SK-N-SH (cell line): ENCODE results near the gene PHACTR3. TPM values are rescaled to one million over a fixed set of nuclear protein-coding genes. Genes with fewer than 3 reads are reported as not detected.

Experiments
- CTCF ChIA-PET: fragments of 300-600, 350-600 bp; formaldehyde crosslinking; extraction: SDS; loops from one replicate; lab custom pipeline; 2021; lab: Yijun Ruan, JAX
- POLR2A ChIA-PET: fragments of 350-600 bp; sonication (Branson Sonifier 250); formaldehyde crosslinking; extraction: SDS; loops from one replicate; lab custom pipeline; 2020; ENCODE audit warnings: antibody characterized with exemption, inconsistent platforms; lab: Yijun Ruan, JAX
- DNase-seq: peaks from one replicate; pipeline ENCODE4 v3.0.0; 2012
- H2AFZ ChIP-seq: fragments of 200-600 bp; sonication (generic); 2 replicates; pipeline ENCODE4 v1.8.1; 2016; ENCODE audit warnings: antibody characterized with exemption, mild to moderate bottlenecking, low read depth
- H3F3A ChIP-seq: fragments of 200-600 bp; sonication (generic); replicated peaks from 2 replicates; pipeline ENCODE3; 2016; ENCODE audit warnings: antibody characterized with exemption, mild to moderate bottlenecking; ENCODE audit not compliant: insufficient read depth
- H3K27ac ChIP-seq, 2 experiments: fragments of 200-500 bp in 1 of 2; fragments of 200-600 bp in 1 of 2; sonication (Bioruptor generic) in 1 of 2; sonication (generic), shearing (Covaris generic) in 1 of 2; 2 replicates each; pipeline versions ENCODE4 v1.5.1 to v1.6.1; 2014 to 2016; ENCODE audit warnings: low read depth in 2 of 2, inconsistent platforms in 1 of 2, low read length in 1 of 2, mild to moderate bottlenecking in 1 of 2, mixed read lengths in 1 of 2
- H3K27me3 ChIP-seq: fragments of 200-600 bp; sonication (generic), shearing (Covaris generic); 2 replicates; pipeline ENCODE4 v1.6.1; 2016; ENCODE audit warnings: mixed run types; ENCODE audit not compliant: insufficient read depth
- H3K36me3 ChIP-seq, 2 experiments: fragments of 200-500 bp in 1 of 2; fragments of 200-600 bp in 1 of 2; sonication (Bioruptor generic) in 1 of 2; sonication (generic) in 1 of 2; replicated peaks in 1 of 2; 2 replicates each; pipeline versions ENCODE3 to v1.5.1; 2014 to 2016; ENCODE audit warnings: low read length in 1 of 2, mild to moderate bottlenecking in 1 of 2; ENCODE audit not compliant: insufficient read depth in 2 of 2, control insufficient read depth in 1 of 2
- H3K4me1 ChIP-seq, 2 experiments: fragments of 200-500 bp in 1 of 2; fragments of 200-600 bp in 1 of 2; sonication (Bioruptor generic) in 1 of 2; sonication (generic), shearing (Covaris generic) in 1 of 2; 2 replicates each; pipeline versions ENCODE4 v1.5.1 to v1.6.1; 2014 to 2016; ENCODE audit warnings: low read depth in 1 of 2, low read length in 1 of 2, mixed run types in 1 of 2; ENCODE audit not compliant: insufficient read depth in 2 of 2, control insufficient read depth in 1 of 2
- H3K4me2 ChIP-seq: fragments of 200-600 bp; sonication (generic), shearing (Covaris generic); 2 replicates; pipeline ENCODE4 v1.6.1; 2017; ENCODE audit warnings: mixed run types
- H3K4me3 ChIP-seq, 2 experiments: fragments of 200-500 bp in 1 of 2; fragments of 200-600 bp in 1 of 2; sonication (Bioruptor generic) in 1 of 2; sonication (generic), shearing (Covaris generic) in 1 of 2; 2 replicates each; pipeline versions ENCODE4 v1.5.1 to v1.8.1; 2014 to 2016; ENCODE audit warnings: low read depth in 2 of 2, inconsistent platforms in 1 of 2, low read length in 1 of 2, mild to moderate bottlenecking in 1 of 2, mixed read lengths in 1 of 2, moderate library complexity in 1 of 2
- H3K79me2 ChIP-seq: fragments of 200-600 bp; sonication (generic); 2 replicates; pipeline ENCODE4 v1.8.1; 2017; ENCODE audit warnings: mild to moderate bottlenecking; ENCODE audit not compliant: insufficient read depth
- H3K9ac ChIP-seq: fragments of 200-600 bp; sonication (generic); 2 replicates; pipeline ENCODE4 v1.6.1; 2017; ENCODE audit warnings: mixed run types
- H3K9me2 ChIP-seq: fragments of 200-600 bp; sonication (generic); 2 replicates; pipeline ENCODE4 v1.6.1; 2017; ENCODE audit warnings: mixed run types
- H3K9me3 ChIP-seq: fragments of 200-600 bp; sonication (generic); 2 replicates; pipeline ENCODE4 v1.6.1; 2017; ENCODE audit warnings: mixed run types, mild to moderate bottlenecking, moderate library complexity
- H4K20me1 ChIP-seq: fragments of 200-600 bp; sonication (generic); 2 replicates; pipeline ENCODE4 v1.6.1; 2017; ENCODE audit warnings: mild to moderate bottlenecking, mixed run types; ENCODE audit not compliant: insufficient read depth
- EP300 ChIP-seq, 2 experiments: IDR thresholded peaks; 2 replicates each; pipeline versions ENCODE4 v1.4.0 to v1.6.1; 2012; ENCODE audit warnings: borderline replicate concordance in 1 of 2, low read depth in 1 of 2, low read length in 1 of 2
- FOSL2 ChIP-seq: IDR thresholded peaks from 2 replicates; pipeline ENCODE4 v1.4.0; 2012; ENCODE audit warnings: low read depth, mild to moderate bottlenecking, moderate library complexity, borderline replicate concordance
- GATA2 ChIP-seq: sonication (generic); formaldehyde crosslinking; IDR thresholded peaks from 2 replicates; pipeline ENCODE4 v1.5.0; 2020; ENCODE audit warnings: mild to moderate bottlenecking, missing genetic modification reagents
- JUND ChIP-seq: IDR thresholded peaks from 2 replicates; pipeline ENCODE4 v1.4.0; 2012
- MAX ChIP-seq: IDR thresholded peaks from 2 replicates; pipeline ENCODE4 v1.4.0; 2012; ENCODE audit warnings: low read depth
- MEF2A ChIP-seq: IDR thresholded peaks from 2 replicates; pipeline ENCODE4 v1.4.0; 2012; ENCODE audit warnings: low read depth, borderline replicate concordance
- MXI1 ChIP-seq: IDR thresholded peaks from 2 replicates; pipeline ENCODE4 v1.6.1; 2012; ENCODE audit warnings: mild to moderate bottlenecking, low read depth, low read length, improper control_type of control experiment
- NFIC ChIP-seq: IDR thresholded peaks from 2 replicates; pipeline ENCODE4 v1.4.0; 2012; ENCODE audit warnings: borderline replicate concordance
- POLR2AphosphoS5 ChIP-seq: IDR thresholded peaks from 2 replicates; pipeline ENCODE4 v1.6.1; 2012; ENCODE audit warnings: low read depth, low read length
- SIN3A ChIP-seq: IDR thresholded peaks from 2 replicates; pipeline ENCODE4 v1.6.1; 2012; ENCODE audit warnings: low read depth, mild to moderate bottlenecking, low read length, moderate library complexity, borderline replicate concordance
- TEAD4 ChIP-seq: IDR thresholded peaks from 2 replicates; pipeline ENCODE4 v1.4.0; 2012; ENCODE audit warnings: mild to moderate bottlenecking, borderline replicate concordance; ENCODE audit not compliant: insufficient read depth
- YY1 ChIP-seq: IDR thresholded peaks from 2 replicates; pipeline ENCODE4 v1.4.0; 2012; ENCODE audit warnings: low read depth, mild to moderate bottlenecking
- ZBTB33 ChIP-seq: IDR thresholded peaks from 2 replicates; pipeline ENCODE4 v1.4.0; 2012; ENCODE audit warnings: low read depth, borderline replicate concordance
- WGBS: methylation state at CpG from one replicate; pipeline ENCODE4 v1.1.6; 2017; ENCODE audit warnings: low lambda C conversion rate; 5-methylcytosine and 5-hydroxymethylcytosine counted together
- polyA plus RNA-seq, 3 experiments: library from polyadenylated mRNA; depleted of rRNA; stranded (reverse); fragments of >200 nt; gene quantifications; 2 replicates each; pipeline ENCODE4 v1.2.3, GENCODE V29; 2012

Gene PHACTR3
- polyA plus RNA-seq, 1 of the 3 experiments (the other 2 are of a cell fraction): 0.10 TPM

GRCh38 chr20:59723108-59723500, 118.8 kb downstream of the PHACTR3 start:
- Histone ChIP-seq H3K9ac (no peak overlapping the region), H3F3A (no peaks in the 10 kb centered on the region), H2AFZ (no peak overlapping the region), H4K20me1 (no peaks in the 10 kb centered on the region), H3K79me2 (no peaks in the 10 kb centered on the region), H3K4me3 (no peak overlapping the region), H3K27ac (no peak overlapping the region), H3K36me3 (no peaks in the 10 kb centered on the region), H3K4me1 (peaks cover 0 to 5% of the 10 kb centered on the region in 2 experiments; a peak in 1 of 4 replicates), H3K9me3 (no peaks in the 10 kb centered on the region), H3K4me2 (no peak overlapping the region), H3K27me3 (no peaks in the 10 kb centered on the region), H3K9me2 (no peaks in the 10 kb centered on the region)
- ChIA-PET CTCF (interaction anchor here (1.1 kb wide), 1 partner anchor 151 kb away, joined by 3 read pairs; no protein-coding TSS in a partner anchor), POLR2A (no interaction called here)
- 49% methylated on average over 5 of the region's 5 CpGs for WGBS
- no peak for DNase-seq
- TF ChIP-seq MAX (no peak), JUND (no peak), POLR2AphosphoS5 (no peak), FOSL2 (no peak)

GRCh38 chr20:59723607-59724456, 119.5 kb downstream of the PHACTR3 start:
- POLR2A ChIA-PET: no interaction called here
- DNase-seq: no peak

GRCh38 chr20:59724457-59725366, 120.4 kb downstream of the PHACTR3 start:
- no peaks in the 10 kb centered on the region for H4K20me1 ChIP-seq
- no peak overlapping the region for H3K9ac ChIP-seq
- TF ChIP-seq GATA2 (CRISPR knock-in tag): no peak
- no peak for TF ChIP-seq SIN3A
- no peak for TF ChIP-seq NFIC
- no peak for TF ChIP-seq EP300 (IDR thresholded peaks at IDR 0.05; ENCODE audit: borderline replicate concordance in 1 of 2, low read depth in 1 of 2, low read length in 1 of 2)
- no peak for TF ChIP-seq MEF2A
- TF ChIP-seq YY1: no peak
- no peak for TF ChIP-seq MXI1
- no peak for TF ChIP-seq ZBTB33
- TF ChIP-seq, all 33 proteins: peak for 0
- no peaks in the 10 kb centered on the region for H3K9me2 ChIP-seq
- no peak overlapping the region for H2AFZ ChIP-seq
- ChIA-PET POLR2A (interaction anchor here (0.6 kb wide), 1 partner anchor 66 kb away, joined by 3 read pairs; no protein-coding TSS in a partner anchor), CTCF (interaction anchor here (1.0 to 2.5 kb wide), 3 partner anchors 11 to 153 kb away, joined by 3 to 10 read pairs (median 3); no protein-coding TSS in a partner anchor)
- H3K27me3 ChIP-seq: no peaks in the 10 kb centered on the region
- no peaks in the 10 kb centered on the region for H3K36me3 ChIP-seq
- no peaks in the 10 kb centered on the region for H3F3A ChIP-seq
- peaks cover 0 to 11% of the 10 kb centered on the region in 2 experiments; a peak in 1 of 4 replicates for H3K4me1 ChIP-seq
- no peaks in the 10 kb centered on the region for H3K9me3 ChIP-seq
- no peaks in the 10 kb centered on the region for H3K79me2 ChIP-seq
- WGBS: 42% methylated on average over 8 of the region's 10 CpGs
- H3K4me3 ChIP-seq: no peak overlapping the region
- no peak overlapping the region for H3K4me2 ChIP-seq
- DNase-seq: no peak
- H3K27ac ChIP-seq: no peak overlapping the region

More at GRCh38 chr20:59723607-59724456, 119.5 kb downstream of the PHACTR3 start:
- Histone ChIP-seq H3K36me3 (no peaks in the 10 kb centered on the region), H3K27me3 (no peaks in the 10 kb centered on the region), H4K20me1 (no peaks in the 10 kb centered on the region), H3K9me3 (no peaks in the 10 kb centered on the region), H3K79me2 (no peaks in the 10 kb centered on the region), H3K9me2 (no peaks in the 10 kb centered on the region), H3K9ac (no peak overlapping the region), H3K4me2 (no peak overlapping the region), H3K4me3 (no peak overlapping the region), H2AFZ (no peak overlapping the region), H3F3A (no peaks in the 10 kb centered on the region), H3K4me1 (peaks cover 0 to 5% of the 10 kb centered on the region in 2 experiments; a peak in 1 of 4 replicates), H3K27ac (no peak overlapping the region)
- CTCF ChIA-PET: interaction anchor here (1.0 to 2.5 kb wide), 3 partner anchors 22 to 152 kb away, joined by 3 to 10 read pairs (median 3); no protein-coding TSS in a partner anchor
- TF ChIP-seq FOSL2 (no peak), TEAD4 (no peak), SIN3A (no peak), JUND (no peak), MEF2A (no peak), POLR2AphosphoS5 (no peak)
- 42% methylated on average over 18 of the region's 19 CpGs for WGBS
